ENCODE results near the gene SRSF12. TPM values are rescaled to one million over a fixed set of nuclear protein-coding genes. Genes with fewer than 3 reads are reported as not detected.

The SRSF12 gene
- total and polyA plus RNA-seq, 9 of the 15 experiments (the other 6 are each of a cell fraction or from before 2014, with no cell fraction given): not detected

DNA sequence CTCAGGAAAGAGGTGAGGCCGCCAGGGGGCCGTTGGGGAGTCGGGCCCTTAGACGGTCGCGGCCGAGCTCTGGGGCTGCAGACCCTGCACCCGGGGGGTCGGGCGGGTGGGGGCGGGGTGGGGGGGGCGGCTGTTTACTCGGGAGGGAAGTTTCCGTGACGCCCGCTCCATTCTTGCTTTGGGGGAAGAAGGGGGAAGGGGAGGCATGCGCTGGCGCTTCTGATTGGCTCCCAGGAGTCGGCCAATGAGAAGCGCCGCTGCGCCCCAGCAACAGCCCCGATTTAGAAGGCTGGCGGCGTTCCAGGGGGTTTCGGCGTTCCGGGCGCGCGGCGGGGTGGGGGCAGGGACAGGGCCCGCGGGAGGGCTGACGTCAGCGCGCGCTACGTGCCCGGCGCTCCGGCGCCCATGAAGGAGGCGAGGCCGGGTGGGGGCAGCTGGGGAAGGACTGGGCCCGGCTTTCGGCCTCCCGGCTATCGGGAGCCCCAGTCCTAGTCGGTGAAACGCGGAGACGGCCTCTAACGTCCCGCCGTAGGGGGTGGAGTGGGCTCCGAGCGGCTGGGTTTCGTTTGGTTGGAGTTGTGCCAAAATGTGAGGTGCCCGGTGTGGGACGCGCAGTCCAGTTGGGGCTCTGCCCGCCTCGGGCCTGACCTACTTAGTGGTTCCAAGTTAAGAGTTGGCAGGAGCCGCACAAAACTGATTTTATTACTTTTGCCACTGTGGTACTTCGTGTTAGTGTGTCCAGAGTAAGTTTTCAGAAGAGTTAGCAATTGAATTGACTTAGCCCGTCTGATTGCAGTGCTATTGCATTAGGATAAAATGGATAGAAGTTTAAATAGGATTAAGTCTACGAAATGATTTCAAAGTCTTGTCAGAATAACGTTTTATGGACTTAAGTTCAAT, 36.2 kb downstream of the SRSF12 start:
- Histone ChIP-seq H3K27ac (ENCODE audit: extremely low read depth, low read depth, low read length) (peak overlapping the region; percentile 88), H3K9me1 (ENCODE audit: control insufficient read depth, insufficient read depth, low read length) (no peaks in the 10 kb centered on the region), H3K4me1 (replicated peaks in 1 of 2; ENCODE audit: control insufficient read depth in 2 of 2, insufficient read depth in 2 of 2, low read length in 2 of 2) (peaks cover 15 to 16% of the 10 kb centered on the region in 2 experiments; a peak in 4 of 5 replicates), H3K4me2 (ENCODE audit: insufficient read depth, low read length) (peak overlapping the region; percentile 92), H3K27me3 (ENCODE audit: control insufficient read depth in 2 of 2, insufficient read depth in 2 of 2, low read length in 2 of 2) (no peaks in the 10 kb centered on the region), H3K4me3 (peak overlapping the region; percentile 86), H3K79me2 (ENCODE audit: control insufficient read depth, insufficient read depth, low read length) (peaks cover 21% of the 10 kb centered on the region), H3K36me3 (ENCODE audit: control insufficient read depth, insufficient read depth, low read length) (peaks cover 15% of the 10 kb centered on the region; the same call in 2 of the 3 replicates), H4K20me1 (replicated peaks; ENCODE audit: control insufficient read depth, insufficient read depth, low read length) (no peaks in the 10 kb centered on the region), H3K9me3 (replicated peaks; ENCODE audit: control insufficient read depth, insufficient read depth, low read depth, low read length) (no peaks in the 10 kb centered on the region), H3K9ac (ENCODE audit: insufficient read depth in 1 of 2, low read depth in 2 of 2, low read length in 2 of 2) (peak overlapping the region; percentile 90 to 96), H2AFZ (ENCODE audit: low read depth, low read length) (peak overlapping the region; percentile 88)
- BruUV-seq (replicated peaks): no TSS peak
- CTCF ChIA-PET (ENCODE audit: low intra/inter-chr PET ratio): no interaction called here
- FAIRE-seq (no peak), DNase-seq (ENCODE audit: extremely low read depth in 1 of 4, low spot score in 3 of 4) (peak; percentile 93 to 96 (median 94)), ATAC-seq (peak; percentile 82)
- POLR2A ChIA-PET: interaction anchor here (0.6 to 1.7 kb wide), 8 partner anchors 9 to 557 kb away, joined by 3 to 5 read pairs (median 4); partner anchors contain the start of gene LYRM2
- in situ Hi-C loops (cut with MboI) (no loop called here), intact Hi-C loops (cut with micrococcal nuclease) (loop anchor here (5.0 kb wide), 1 partner anchor 79 kb away; no protein-coding TSS in a partner anchor)
- under 1% methylated on average over 46 of the region's 69 CpGs for WGBS (ENCODE audit: insufficient coverage, low coverage, missing lambda C conversion rate)
- TF ChIP-seq MTA3 (IDR thresholded peaks at IDR 0.05; ENCODE audit: borderline replicate concordance): peak; percentile 78; the same call in 1 of the 2 replicates
- peak; percentile 72 for TF ChIP-seq POLR2B (IDR thresholded peaks at IDR 0.05; ENCODE audit: low read depth, partially characterized antibody)
- TF ChIP-seq ZNF407 (IDR thresholded peaks at IDR 0.05; ENCODE audit: low read depth): 0 out of 2 replicates have a peak, but pooled peaks have one; percentile 50
- TF ChIP-seq, protein P1, sequence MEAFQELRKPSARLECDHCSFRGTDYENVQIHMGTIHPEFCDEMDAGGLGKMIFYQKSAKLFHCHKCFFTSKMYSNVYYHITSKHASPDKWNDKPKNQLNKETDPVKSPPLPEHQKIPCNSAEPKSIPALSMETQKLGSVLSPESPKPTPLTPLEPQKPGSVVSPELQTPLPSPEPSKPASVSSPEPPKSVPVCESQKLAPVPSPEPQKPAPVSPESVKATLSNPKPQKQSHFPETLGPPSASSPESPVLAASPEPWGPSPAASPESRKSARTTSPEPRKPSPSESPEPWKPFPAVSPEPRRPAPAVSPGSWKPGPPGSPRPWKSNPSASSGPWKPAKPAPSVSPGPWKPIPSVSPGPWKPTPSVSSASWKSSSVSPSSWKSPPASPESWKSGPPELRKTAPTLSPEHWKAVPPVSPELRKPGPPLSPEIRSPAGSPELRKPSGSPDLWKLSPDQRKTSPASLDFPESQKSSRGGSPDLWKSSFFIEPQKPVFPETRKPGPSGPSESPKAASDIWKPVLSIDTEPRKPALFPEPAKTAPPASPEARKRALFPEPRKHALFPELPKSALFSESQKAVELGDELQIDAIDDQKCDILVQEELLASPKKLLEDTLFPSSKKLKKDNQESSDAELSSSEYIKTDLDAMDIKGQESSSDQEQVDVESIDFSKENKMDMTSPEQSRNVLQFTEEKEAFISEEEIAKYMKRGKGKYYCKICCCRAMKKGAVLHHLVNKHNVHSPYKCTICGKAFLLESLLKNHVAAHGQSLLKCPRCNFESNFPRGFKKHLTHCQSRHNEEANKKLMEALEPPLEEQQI (IDR thresholded peaks at IDR 0.05): no peak
- peak; percentile 91; the same call in 1 of the 2 replicates for TF ChIP-seq ATF2 (CRISPR knock-in tag; IDR thresholded peaks at IDR 0.05)
- TF ChIP-seq EGR1 (conservative IDR thresholded peaks at IDR 0.05): 0 out of 2 replicates have a peak, but pooled peaks have one; percentile 49
- TF ChIP-seq PHB2 (IDR thresholded peaks at IDR 0.05; ENCODE audit: low read depth): no peak
- TF ChIP-seq ZNF830 (CRISPR knock-in tag; IDR thresholded peaks at IDR 0.05): 0 out of 2 replicates have a peak, but pooled peaks have one; percentile 56

Data from K562 (cell line).